Fibroblast of lung (primary cell): ENCODE measurements around the gene AKAP6.

Experiments
- EZH2 ChIP-seq: IDR thresholded peaks from 2 replicates; pipeline ENCODE4 v1.5.1; 2012; ENCODE audit warnings: low read length, control low read depth, mild to moderate bottlenecking; ENCODE audit errors: missing control alignments
- TF ChIP-seq, protein P1 (sequence below), 2 donors: IDR thresholded peaks in 1 of 2; conservative IDR thresholded peaks in 1 of 2; 1 replicate in 1 of 2; 2 replicates in 1 of 2; pipeline ENCODE4 v1.5.1; 2011 to 2012; ENCODE audit warnings: low read length in 2 of 2, control low read depth in 1 of 2, inconsistent platforms in 1 of 2, low read depth in 1 of 2, mild to moderate bottlenecking in 1 of 2

DNA sequence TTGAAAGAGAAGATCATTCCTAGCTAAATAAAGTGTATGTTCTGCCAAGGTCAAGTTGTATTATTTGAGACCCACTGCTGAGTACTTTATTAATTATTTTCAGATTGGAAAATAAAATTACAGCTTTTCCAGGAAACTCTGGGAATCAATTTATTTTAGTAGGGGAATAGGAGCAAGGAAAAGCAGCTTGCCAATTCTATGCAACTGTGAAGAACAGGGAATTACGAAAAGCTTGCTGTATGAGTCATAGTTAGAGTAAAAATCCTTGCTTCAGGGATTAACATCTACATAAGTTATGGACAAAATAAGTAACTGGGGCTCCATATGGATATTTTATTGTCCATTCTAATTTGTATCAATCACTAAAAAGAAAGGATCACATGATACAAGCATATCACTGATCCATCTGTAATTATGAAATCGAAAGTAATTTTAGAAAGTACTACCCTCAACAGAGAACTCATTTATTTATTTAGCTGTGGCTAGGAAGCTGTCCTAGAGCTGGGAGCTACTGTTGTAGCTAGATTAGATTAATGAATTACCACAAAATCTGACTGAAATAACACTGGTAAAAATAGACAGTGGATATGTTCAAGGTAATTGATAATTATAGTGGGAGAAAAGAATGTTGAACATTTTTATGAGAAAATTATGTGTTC is 306.1 kb downstream of the AKAP6 start:
- TF ChIP-seq EZH2 = no peak
- TF ChIP-seq, protein P1, sequence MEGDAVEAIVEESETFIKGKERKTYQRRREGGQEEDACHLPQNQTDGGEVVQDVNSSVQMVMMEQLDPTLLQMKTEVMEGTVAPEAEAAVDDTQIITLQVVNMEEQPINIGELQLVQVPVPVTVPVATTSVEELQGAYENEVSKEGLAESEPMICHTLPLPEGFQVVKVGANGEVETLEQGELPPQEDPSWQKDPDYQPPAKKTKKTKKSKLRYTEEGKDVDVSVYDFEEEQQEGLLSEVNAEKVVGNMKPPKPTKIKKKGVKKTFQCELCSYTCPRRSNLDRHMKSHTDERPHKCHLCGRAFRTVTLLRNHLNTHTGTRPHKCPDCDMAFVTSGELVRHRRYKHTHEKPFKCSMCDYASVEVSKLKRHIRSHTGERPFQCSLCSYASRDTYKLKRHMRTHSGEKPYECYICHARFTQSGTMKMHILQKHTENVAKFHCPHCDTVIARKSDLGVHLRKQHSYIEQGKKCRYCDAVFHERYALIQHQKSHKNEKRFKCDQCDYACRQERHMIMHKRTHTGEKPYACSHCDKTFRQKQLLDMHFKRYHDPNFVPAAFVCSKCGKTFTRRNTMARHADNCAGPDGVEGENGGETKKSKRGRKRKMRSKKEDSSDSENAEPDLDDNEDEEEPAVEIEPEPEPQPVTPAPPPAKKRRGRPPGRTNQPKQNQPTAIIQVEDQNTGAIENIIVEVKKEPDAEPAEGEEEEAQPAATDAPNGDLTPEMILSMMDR (conservative IDR thresholded peaks at IDR 0.05 in 1 of 2, IDR thresholded peaks at IDR 0.05 in 1 of 2; ENCODE audit: low read depth in 1 of 2, low read length in 2 of 2) = no peak
